Fibroblast of the aortic adventitia (primary cell): ENCODE results near the gene MYL3. TPM values are rescaled to one million over a fixed set of nuclear protein-coding genes. Genes with fewer than 3 reads are reported as not detected.

ENCODE experiments used
- DNase-seq: peaks from one replicate; pipeline ENCODE4 v3.0.0-alpha.2; 2010; ENCODE audit warnings: low read depth
- H3K4me3 ChIP-seq: 2 replicates; pipeline ENCODE4 v1.5.1; 2011; ENCODE audit warnings: low read depth, mild to moderate bottlenecking, control low read depth, low read length, moderate library complexity
- CTCF ChIP-seq: IDR thresholded peaks from 2 replicates; pipeline ENCODE4 v1.5.1; 2011; ENCODE audit warnings: mild to moderate bottlenecking, low read length, control low read depth, inconsistent platforms; ENCODE audit not compliant: insufficient read depth
- total RNA-seq: library from RNA; depleted of rRNA; stranded (reverse); fragments of >200 nt; gene quantifications from 2 replicates; pipeline ENCODE4 v1.2.3, GENCODE V29; 2012; ENCODE audit warnings: low replicate concordance

The MYL3 gene
- total RNA-seq, 1 donor: not detected

GRCh38 chr3:46833346-46834300 is 29.6 kb downstream of the MYL3 start:
- H3K4me3 ChIP-seq: no peak overlapping the region
- no peak for TF ChIP-seq CTCF
- no peak for DNase-seq

GRCh38 chr3:46831841-46832240 is 31.4 kb downstream of the MYL3 start:
- no peak for TF ChIP-seq CTCF
- DNase-seq: no peak
- no peak overlapping the region for H3K4me3 ChIP-seq

GRCh38 chr3:46831316-46831715 is 31.9 kb downstream of the MYL3 start:
- no peak for DNase-seq

GRCh38 chr3:46830801-46831200 is 32.4 kb downstream of the MYL3 start:
- H3K4me3 ChIP-seq: no peak overlapping the region
- DNase-seq: no peak
- TF ChIP-seq CTCF: no peak

More at GRCh38 chr3:46831316-46831715, 31.9 kb downstream of the MYL3 start:
- TF ChIP-seq CTCF: no peak
- H3K4me3 ChIP-seq: no peak overlapping the region

GRCh38 chr3:46829699-46830208 is 33.5 kb downstream of the MYL3 start:
- TF ChIP-seq CTCF: no peak
- no peak for DNase-seq
- no peak overlapping the region for H3K4me3 ChIP-seq

GRCh38 chr3:46825450-46825849 is 37.8 kb downstream of the MYL3 start:
- no peak overlapping the region for H3K4me3 ChIP-seq
- no peak for DNase-seq

More at GRCh38 chr3:46825450-46825849, 37.8 kb downstream of the MYL3 start:
- no peak for TF ChIP-seq CTCF
